CD4-positive, CD25-positive, alpha-beta regulatory T cell (primary cell): Measurements from ENCODE around the gene MSH6. TPM values are rescaled to one million over a fixed set of nuclear protein-coding genes. Genes with fewer than 3 reads are reported as not detected.

Experiments used
- ATAC-seq, 2 donors: fragments of 150-1000 bp; cut with Tn5 transposase; one replicate each; pipeline ENCODE4 v1.10.0; 2021; ENCODE audit warnings: low read depth in 2 of 2, moderate number of reproducible peaks in 2 of 2, moderate library complexity in 1 of 2
- DNase-seq, 3 donors: peaks; one replicate each; pipeline versions ENCODE4 v3.0.0 to v3.0.0-alpha.2; 2012 to 2022; ENCODE audit warnings: mixed read lengths in 1 of 3
- H3K27ac ChIP-seq: one replicate; pipeline ENCODE4 v1.7.0; 2013; ENCODE audit warnings: mild to moderate bottlenecking, low read length; ENCODE audit not compliant: insufficient read depth, poor library complexity, severe bottlenecking
- H3K27me3 ChIP-seq: one replicate; pipeline ENCODE4 v1.7.0; 2013; ENCODE audit warnings: low read length; ENCODE audit not compliant: control insufficient read depth, insufficient read depth
- H3K36me3 ChIP-seq: one replicate; pipeline ENCODE4 v1.7.0; 2013; ENCODE audit warnings: mild to moderate bottlenecking, low read length, moderate library complexity; ENCODE audit not compliant: control insufficient read depth, insufficient read depth
- H3K4me1 ChIP-seq: 2 replicates; pipeline ENCODE4 v1.7.0; 2013; ENCODE audit warnings: mild to moderate bottlenecking, low read length; ENCODE audit not compliant: insufficient read depth, control insufficient read depth, poor library complexity, severe bottlenecking
- H3K4me3 ChIP-seq: one replicate; pipeline ENCODE4 v1.7.0; 2013; ENCODE audit warnings: low read depth, mild to moderate bottlenecking, low read length, moderate library complexity
- H3K9me3 ChIP-seq, 2 experiments: 1 replicate in 1 of 2; 2 replicates in 1 of 2; pipeline ENCODE4 v1.7.0; 2013; ENCODE audit warnings: low read length in 2 of 2, mild to moderate bottlenecking in 1 of 2, moderate library complexity in 1 of 2; ENCODE audit not compliant: control insufficient read depth in 2 of 2
- H3K27ac Mint-ChIP-seq, 3 donors: one replicate each; pipeline ENCODE4 v1.8.0; 2020 to 2022; ENCODE audit warnings: mild to moderate bottlenecking in 3 of 3, mixed read lengths in 3 of 3, moderate library complexity in 2 of 3
- H3K27me3 Mint-ChIP-seq: one replicate; pipeline ENCODE4 v1.8.0; 2022; ENCODE audit warnings: mild to moderate bottlenecking, mixed read lengths
- H3K36me3 Mint-ChIP-seq: one replicate; pipeline ENCODE4 v1.8.0; 2020; ENCODE audit warnings: mixed read lengths
- H3K4me1 Mint-ChIP-seq, 4 donors: one replicate each; pipeline ENCODE4 v1.8.0; 2020 to 2022; ENCODE audit warnings: mixed read lengths in 4 of 4, mild to moderate bottlenecking in 1 of 4
- H3K4me3 Mint-ChIP-seq, 4 donors: one replicate each; pipeline ENCODE4 v1.8.0; 2020 to 2022; ENCODE audit warnings: mild to moderate bottlenecking in 4 of 4, mixed read lengths in 4 of 4, moderate library complexity in 3 of 4
- H3K9me3 Mint-ChIP-seq, 7 donors: one replicate each; pipeline ENCODE4 v1.8.0; 2020 to 2022; ENCODE audit warnings: mixed read lengths in 7 of 7, mild to moderate bottlenecking in 3 of 7, moderate library complexity in 2 of 7
- polyA plus RNA-seq, 4 donors: library from polyadenylated mRNA; unstranded; fragments of 300-500 nt; fragmentation: Illumina TruSeq; gene quantifications; one replicate each; pipeline ENCODE4 v1.2.3, GENCODE V29; 2021
- total RNA-seq: library from RNA; stranded (reverse); gene quantifications from one replicate; pipeline ENCODE4 v1.2.3, GENCODE V29; 2022

The MSH6 gene
- total and polyA plus RNA-seq, 5 donors from 2014 or later: 19.7 to 36.8 (median 27.1) TPM

DNA sequence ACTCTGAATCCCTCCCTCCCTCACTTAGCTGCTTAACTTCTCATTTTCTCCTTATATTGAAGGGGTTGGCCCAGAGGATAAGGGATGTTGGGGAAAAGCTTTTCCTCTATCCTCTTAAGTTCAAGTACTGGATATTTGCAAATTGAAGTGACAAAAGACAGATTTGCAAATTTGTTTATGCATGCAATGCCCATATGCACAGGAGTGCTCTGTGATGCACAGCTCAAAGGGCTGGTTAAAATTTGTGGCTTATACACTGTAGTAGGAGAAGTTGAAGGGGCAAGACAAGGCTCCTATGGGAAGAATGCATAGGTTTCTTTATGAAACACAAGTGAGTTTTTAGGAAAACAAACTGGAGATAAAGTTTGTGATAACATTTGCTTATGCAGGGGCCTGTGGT, 8.4 kb upstream of the MSH6 start:
- H3K27ac Mint-ChIP-seq: no peak overlapping the region
- peaks cover 8% of the 10 kb centered on the region for H3K27me3 Mint-ChIP-seq
- no peak overlapping the region for H3K27ac ChIP-seq
- H3K4me1 Mint-ChIP-seq: no peaks in the 10 kb centered on the region
- ATAC-seq (no peak), DNase-seq (no peak)
- H3K9me3 ChIP-seq: no peaks in the 10 kb centered on the region
- no peak overlapping the region for H3K4me3 ChIP-seq
- H3K27me3 ChIP-seq: no peaks in the 10 kb centered on the region
- no peak overlapping the region for H3K4me3 Mint-ChIP-seq
- H3K4me1 ChIP-seq: no peaks in the 10 kb centered on the region
- H3K9me3 Mint-ChIP-seq: no peaks in the 10 kb centered on the region
- H3K36me3 Mint-ChIP-seq: no peaks in the 10 kb centered on the region
- H3K36me3 ChIP-seq: no peaks in the 10 kb centered on the region

- no peak for DNase-seq
- H3K4me1 ChIP-seq: peaks cover 3% of the 10 kb centered on the region
- Mint-ChIP-seq H3K4me3 (no peak overlapping the region), H3K27ac (no peak overlapping the region), H3K36me3 (no peaks in the 10 kb centered on the region), H3K27me3 (peaks cover 8% of the 10 kb centered on the region), H3K4me1 (peaks cover 0 to 2% (median 0%) of the 10 kb centered on the region in 4 donors), H3K9me3 (no peaks in the 10 kb centered on the region)
- no peaks in the 10 kb centered on the region for H3K9me3 ChIP-seq
- H3K27me3 ChIP-seq: no peaks in the 10 kb centered on the region
- ATAC-seq: no peak
- no peak overlapping the region for H3K27ac ChIP-seq
- no peaks in the 10 kb centered on the region for H3K36me3 ChIP-seq
- no peak overlapping the region for H3K4me3 ChIP-seq
Observed at GRCh38 chr2:47777277-47777937, 5.5 kb upstream of the MSH6 start.

DNA sequence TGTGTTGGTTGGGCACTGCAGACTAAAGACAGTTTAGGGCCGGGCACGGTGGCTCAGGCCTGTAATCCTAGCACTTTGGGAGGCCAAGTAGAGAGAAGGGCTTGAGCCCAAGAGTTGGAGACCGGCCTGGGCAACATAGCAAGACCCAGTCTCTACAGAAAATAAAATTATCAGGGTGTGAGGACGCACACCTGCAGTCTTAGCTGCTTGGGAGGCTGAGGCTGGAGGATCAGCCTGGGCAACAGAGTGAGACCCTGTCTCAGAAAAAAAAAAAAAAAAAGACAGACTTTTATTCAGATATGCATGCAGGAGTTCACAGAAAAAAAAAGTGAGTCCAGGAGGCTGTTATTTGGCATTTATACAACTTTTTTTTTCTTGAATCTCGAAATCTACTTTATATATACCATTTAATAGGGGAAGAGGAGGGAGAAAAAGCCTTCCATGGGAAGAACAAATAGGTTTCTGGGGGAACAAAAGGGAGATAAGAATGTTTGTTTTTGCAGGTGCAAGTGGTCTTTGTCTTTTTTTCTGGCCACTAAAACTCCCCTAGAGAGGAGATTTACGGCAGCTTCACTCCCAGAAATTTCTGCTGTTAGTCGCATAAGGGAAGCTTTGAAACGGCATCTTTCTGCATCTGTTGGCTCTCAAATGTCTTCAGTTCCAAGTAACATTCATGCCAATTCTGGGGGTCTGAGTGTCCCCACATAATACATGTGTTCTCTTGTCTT, 4.1 kb upstream of the MSH6 start:
- Mint-ChIP-seq H3K36me3 (no peaks in the 10 kb centered on the region), H3K9me3 (no peaks in the 10 kb centered on the region), H3K4me1 (peaks cover 0 to 4% (median 1%) of the 10 kb centered on the region in 4 donors), H3K4me3 (no peak overlapping the region), H3K27me3 (peaks cover 8% of the 10 kb centered on the region), H3K27ac (no peak overlapping the region)
- Histone ChIP-seq H3K4me1 (peaks cover 5% of the 10 kb centered on the region), H3K27ac (no peak overlapping the region), H3K36me3 (no peaks in the 10 kb centered on the region), H3K9me3 (no peaks in the 10 kb centered on the region), H3K27me3 (no peaks in the 10 kb centered on the region), H3K4me3 (no peak overlapping the region)
- DNase-seq (no peak), ATAC-seq (no peak)

GRCh38 chr2:47779426-47779790, 3.5 kb upstream of the MSH6 start:
- H3K4me1 Mint-ChIP-seq: peaks cover 0 to 8% (median 5%) of the 10 kb centered on the region in 4 donors
- H3K27ac ChIP-seq: no peak overlapping the region
- peaks cover 10% of the 10 kb centered on the region for H3K4me1 ChIP-seq
- H3K36me3 ChIP-seq: no peaks in the 10 kb centered on the region
- H3K36me3 Mint-ChIP-seq: no peaks in the 10 kb centered on the region
- DNase-seq (no peak), ATAC-seq (no peak)
- H3K4me3 Mint-ChIP-seq: no peak overlapping the region
- no peaks in the 10 kb centered on the region for H3K27me3 ChIP-seq
- H3K9me3 Mint-ChIP-seq: no peaks in the 10 kb centered on the region
- no peaks in the 10 kb centered on the region for H3K9me3 ChIP-seq
- H3K27me3 Mint-ChIP-seq: peaks cover 8% of the 10 kb centered on the region
- no peak overlapping the region for H3K4me3 ChIP-seq
- no peak overlapping the region for H3K27ac Mint-ChIP-seq

DNA sequence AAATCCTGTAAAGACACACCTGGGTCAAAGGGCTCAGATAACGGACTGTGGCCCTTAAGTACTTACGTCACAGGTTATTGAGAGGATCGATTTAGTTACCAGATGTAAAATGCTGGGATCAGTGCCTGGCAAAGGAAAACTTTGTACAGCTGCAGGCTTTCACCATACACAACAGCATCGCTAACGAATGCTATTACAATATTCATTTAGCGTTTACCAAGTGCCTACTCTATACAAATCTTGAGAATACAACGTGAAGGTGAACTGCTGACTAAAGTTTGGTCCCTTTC, 619 bp upstream of the MSH6 start:
- no peaks in the 10 kb centered on the region for H3K36me3 Mint-ChIP-seq

GRCh38 chr2:47783486-47784351, 774 bp downstream of the MSH6 start:
- no peaks in the 10 kb centered on the region for H3K27me3 Mint-ChIP-seq
- peaks cover 16 to 40% (median 23%) of the 10 kb centered on the region in 4 donors for H3K4me1 Mint-ChIP-seq
- DNase-seq: peak; percentile 66 to 74 (median 67)
- H3K36me3 Mint-ChIP-seq: no peaks in the 10 kb centered on the region
- H3K9me3 Mint-ChIP-seq: peaks cover 0 to 1% (median 0%) of the 10 kb centered on the region in 7 donors
- H3K4me3 Mint-ChIP-seq: peak overlapping the region; percentile 90 to 99 (median 92)
- H3K36me3 ChIP-seq: no peaks in the 10 kb centered on the region
- ATAC-seq: peak; percentile 17 to 22
- H3K27ac Mint-ChIP-seq: peak overlapping the region; percentile 42 to 87 (median 75)
- peak overlapping the region; percentile 75 for H3K4me3 ChIP-seq
- no peaks in the 10 kb centered on the region for H3K9me3 ChIP-seq
- H3K27me3 ChIP-seq: no peaks in the 10 kb centered on the region
- H3K27ac ChIP-seq: peak overlapping the region; percentile 91
- peaks cover 27% of the 10 kb centered on the region for H3K4me1 ChIP-seq

More for the DNA sequence above, 619 bp upstream of the MSH6 start:
- no peak for DNase-seq
- Mint-ChIP-seq H3K4me1 (peaks cover 15 to 35% (median 21%) of the 10 kb centered on the region in 4 donors), H3K27me3 (no peaks in the 10 kb centered on the region), H3K9me3 (peaks cover 0 to 1% (median 0%) of the 10 kb centered on the region in 7 donors), H3K27ac (peak overlapping the region in 2 of 3 donors; percentile 41 to 80), H3K4me3 (peak overlapping the region; percentile 90 to 99 (median 92))
- Histone ChIP-seq H3K4me1 (peaks cover 27% of the 10 kb centered on the region), H3K27me3 (no peaks in the 10 kb centered on the region), H3K36me3 (no peaks in the 10 kb centered on the region), H3K4me3 (peak overlapping the region; percentile 85), H3K27ac (peak overlapping the region; percentile 91), H3K9me3 (no peaks in the 10 kb centered on the region)
- no peak for ATAC-seq

DNA sequence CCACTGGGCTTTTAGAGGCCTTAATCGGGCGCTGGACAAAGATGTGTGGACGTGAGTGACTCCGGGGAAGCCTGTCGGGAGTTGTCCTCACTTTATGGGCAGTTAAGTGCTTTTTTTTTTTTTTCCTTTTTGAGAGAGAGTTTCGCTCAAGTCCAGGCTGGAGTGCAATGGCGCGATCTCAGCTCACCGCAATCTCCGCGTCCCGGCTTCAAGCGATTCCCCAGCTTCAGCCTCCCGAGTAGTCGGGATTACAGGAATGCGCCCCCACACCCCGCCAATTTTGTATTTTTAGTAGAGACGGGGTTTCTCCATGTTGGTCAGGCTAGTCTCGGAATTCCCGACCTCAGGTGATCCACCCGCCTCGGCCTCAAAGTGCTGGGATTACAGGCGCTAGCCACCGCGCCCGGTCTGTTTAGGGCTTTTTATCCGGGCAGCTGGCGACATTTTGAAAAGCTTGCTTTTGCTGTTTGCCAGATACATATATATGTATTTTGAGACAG, 1.5 kb downstream of the MSH6 start:
- ATAC-seq (no peak), DNase-seq (no peak)
- H3K27ac ChIP-seq: peak overlapping the region; percentile 91
- H3K27ac Mint-ChIP-seq: peak overlapping the region in 1 of 3 donors; percentile 75
- H3K27me3 ChIP-seq: no peaks in the 10 kb centered on the region
- no peaks in the 10 kb centered on the region for H3K27me3 Mint-ChIP-seq
- no peaks in the 10 kb centered on the region for H3K36me3 ChIP-seq
- H3K9me3 ChIP-seq: no peaks in the 10 kb centered on the region
- H3K9me3 Mint-ChIP-seq: peaks cover 0 to 1% (median 0%) of the 10 kb centered on the region in 7 donors
- H3K4me3 Mint-ChIP-seq: peak overlapping the region; percentile 88 to 99 (median 89)
- H3K4me1 ChIP-seq: peaks cover 27% of the 10 kb centered on the region
- H3K4me1 Mint-ChIP-seq: peaks cover 16 to 43% (median 23%) of the 10 kb centered on the region in 4 donors
- peak overlapping the region; percentile 75 for H3K4me3 ChIP-seq
- H3K36me3 Mint-ChIP-seq: no peaks in the 10 kb centered on the region
